WTC11 (cell line): ENCODE results near the gene CCSER1. TPM values are rescaled to one million over a fixed set of nuclear protein-coding genes. Genes with fewer than 3 reads are reported as not detected.

Experiments
- ATAC-seq: fragments of 200-7000 bp; cut with Tn5 transposase; 2 replicates; pipeline ENCODE4 v1.10.0; 2021; ENCODE audit warnings: mild to moderate bottlenecking, moderate library complexity
- CTCF ChIA-PET: fragments of 300-600 bp; sonication (Branson Sonifier 250); formaldehyde crosslinking; loops from one replicate; lab custom pipeline; 2021; ENCODE audit warnings: antibody characterized with exemption; lab: Charles Lee
- POLR2A ChIA-PET: fragments of 350-600 bp; sonication (Branson Sonifier 250); formaldehyde crosslinking; loops from one replicate; lab custom pipeline; 2021; ENCODE audit warnings: antibody characterized with exemption; lab: Charles Lee
- DNase-seq: peaks from one replicate; pipeline ENCODE4 v3.0.0; 2021; ENCODE audit warnings: low spot score
- H3K27ac Mint-ChIP-seq: 2 replicates; pipeline ENCODE4 v1.8.0; 2021; ENCODE audit warnings: mixed read lengths
- H3K27me3 Mint-ChIP-seq: 2 replicates; pipeline ENCODE4 v1.8.0; 2021; ENCODE audit warnings: low read depth, mild to moderate bottlenecking, moderate library complexity, mixed read lengths
- H3K36me3 Mint-ChIP-seq: 2 replicates; pipeline ENCODE4 v1.8.0; 2021; ENCODE audit warnings: mixed read lengths
- H3K4me1 Mint-ChIP-seq: 2 replicates; pipeline ENCODE4 v1.8.0; 2022; ENCODE audit warnings: mixed read lengths
- H3K4me3 Mint-ChIP-seq: 2 replicates; pipeline ENCODE4 v1.8.0; 2021; ENCODE audit warnings: mild to moderate bottlenecking, moderate library complexity, mixed read lengths
- H3K9me3 Mint-ChIP-seq: 2 replicates; pipeline ENCODE4 v1.8.0; 2021; ENCODE audit warnings: mixed read lengths
- CREM ChIP-seq: sonication (generic); formaldehyde crosslinking; IDR thresholded peaks from 2 replicates; pipeline ENCODE4 v1.8.1; 2022; ENCODE audit warnings: mild to moderate bottlenecking, missing genetic modification reagents, moderate library complexity
- FOXK1 ChIP-seq: sonication (generic); formaldehyde crosslinking; IDR thresholded peaks from 2 replicates; pipeline ENCODE4 v1.8.0; 2022; ENCODE audit warnings: mild to moderate bottlenecking, moderate library complexity, missing genetic modification reagents
- IRF1 ChIP-seq: sonication (generic); formaldehyde crosslinking; IDR thresholded peaks from 2 replicates; pipeline ENCODE4 v1.8.0; 2023; ENCODE audit warnings: missing genetic modification reagents
- IRF2 ChIP-seq: sonication (generic); formaldehyde crosslinking; IDR thresholded peaks from 2 replicates; pipeline ENCODE4 v1.8.0; 2022; ENCODE audit warnings: low read depth, missing genetic modification reagents, borderline replicate concordance
- JUN ChIP-seq: sonication (generic); formaldehyde crosslinking; IDR thresholded peaks from 2 replicates; pipeline ENCODE4 v1.8.0; 2023; ENCODE audit warnings: mild to moderate bottlenecking, missing genetic modification reagents
- NFATC4 ChIP-seq: fragments of 250-450 bp; sonication (Bioruptor Pico); IDR thresholded peaks from 2 replicates; pipeline ENCODE4 v1.9.0; 2021; ENCODE audit warnings: mild to moderate bottlenecking
- NFYB ChIP-seq: sonication (generic); formaldehyde crosslinking; conservative IDR thresholded peaks from 2 replicates; pipeline ENCODE4 v1.8.0; 2022; ENCODE audit warnings: low read depth, missing genetic modification reagents
- NR2C2 ChIP-seq: sonication (generic); formaldehyde crosslinking; IDR thresholded peaks from 2 replicates; pipeline ENCODE4 v1.8.0; 2022; ENCODE audit warnings: mild to moderate bottlenecking, missing genetic modification reagents
- PRRX2 ChIP-seq: fragments of 250-450 bp; sonication (Bioruptor Pico); IDR thresholded peaks from 2 replicates; pipeline ENCODE4 v1.8.0; 2021; ENCODE audit warnings: mild to moderate bottlenecking
- RELA ChIP-seq: sonication (generic); formaldehyde crosslinking; IDR thresholded peaks from 2 replicates; pipeline ENCODE4 v1.8.1; 2022; ENCODE audit warnings: missing genetic modification reagents, mild to moderate bottlenecking, borderline replicate concordance
- TCF7 ChIP-seq: sonication (generic); formaldehyde crosslinking; IDR thresholded peaks from 2 replicates; pipeline ENCODE4 v1.8.0; 2022; ENCODE audit warnings: mild to moderate bottlenecking, low read depth, missing genetic modification reagents, moderate library complexity
- ZNF317 ChIP-seq: sonication (generic); formaldehyde crosslinking; IDR thresholded peaks from 2 replicates; pipeline ENCODE4 v1.8.1; 2023; ENCODE audit warnings: low read depth, mild to moderate bottlenecking, moderate library complexity, missing genetic modification reagents, borderline replicate concordance
- ZNF396 ChIP-seq: fragments of 250-450 bp; sonication (Bioruptor Pico); IDR thresholded peaks from 2 replicates; pipeline ENCODE4 v1.8.0; 2021; ENCODE audit warnings: mild to moderate bottlenecking, moderate library complexity, borderline replicate concordance
- ZNF416 ChIP-seq: fragments of 250-450 bp; sonication (Bioruptor Pico); IDR thresholded peaks from 2 replicates; pipeline ENCODE4 v1.9.0; 2021; ENCODE audit warnings: mild to moderate bottlenecking, inconsistent platforms
- total RNA-seq: library from RNA; stranded (reverse); gene quantifications from 3 replicates; pipeline ENCODE4 v1.2.3, GENCODE V29; 2021
- TF ChIP-seq, protein P1 (sequence below): sonication (generic); formaldehyde crosslinking; IDR thresholded peaks from 2 replicates; pipeline ENCODE4 v1.8.1; 2022; ENCODE audit warnings: low read depth, missing genetic modification reagents, borderline replicate concordance
- TF ChIP-seq, protein P2 (sequence below): sonication (generic); formaldehyde crosslinking; IDR thresholded peaks from 2 replicates; pipeline ENCODE4 v1.8.1; 2022; ENCODE audit warnings: mild to moderate bottlenecking, missing genetic modification reagents, moderate library complexity, borderline replicate concordance
- TF ChIP-seq, protein P3 (sequence below): sonication (generic); formaldehyde crosslinking; IDR thresholded peaks from 2 replicates; pipeline ENCODE4 v1.8.0; 2023; ENCODE audit warnings: missing genetic modification reagents, mild to moderate bottlenecking, borderline replicate concordance
- TF ChIP-seq, protein P4 (sequence below): sonication (generic); formaldehyde crosslinking; IDR thresholded peaks from 2 replicates; pipeline ENCODE4 v1.8.1; 2023; ENCODE audit warnings: mild to moderate bottlenecking, missing genetic modification reagents, borderline replicate concordance

Gene CCSER1
- total RNA-seq, 1 experiment from 2014 or later, result 0.87 TPM

DNA sequence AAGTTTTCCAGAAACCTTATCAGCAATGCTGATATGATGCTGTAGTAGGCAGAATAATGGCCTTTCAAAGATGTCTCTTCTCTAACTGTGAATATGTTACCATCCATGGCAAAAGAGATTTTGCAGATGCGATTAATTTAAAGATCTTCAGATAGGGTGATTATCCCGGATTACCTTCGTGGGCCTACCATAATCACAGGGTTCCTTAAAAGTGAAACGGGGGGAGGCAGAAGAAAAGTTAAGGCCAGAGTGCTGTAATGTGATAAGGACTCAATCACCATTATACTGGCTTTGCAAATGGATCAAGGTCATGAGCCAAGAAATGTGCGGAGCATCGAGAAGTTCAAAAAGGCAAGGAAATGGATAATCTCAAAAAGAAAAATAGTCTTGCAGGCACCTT, 459.6 kb downstream of the CCSER1 start:
- TF ChIP-seq, protein P1, sequence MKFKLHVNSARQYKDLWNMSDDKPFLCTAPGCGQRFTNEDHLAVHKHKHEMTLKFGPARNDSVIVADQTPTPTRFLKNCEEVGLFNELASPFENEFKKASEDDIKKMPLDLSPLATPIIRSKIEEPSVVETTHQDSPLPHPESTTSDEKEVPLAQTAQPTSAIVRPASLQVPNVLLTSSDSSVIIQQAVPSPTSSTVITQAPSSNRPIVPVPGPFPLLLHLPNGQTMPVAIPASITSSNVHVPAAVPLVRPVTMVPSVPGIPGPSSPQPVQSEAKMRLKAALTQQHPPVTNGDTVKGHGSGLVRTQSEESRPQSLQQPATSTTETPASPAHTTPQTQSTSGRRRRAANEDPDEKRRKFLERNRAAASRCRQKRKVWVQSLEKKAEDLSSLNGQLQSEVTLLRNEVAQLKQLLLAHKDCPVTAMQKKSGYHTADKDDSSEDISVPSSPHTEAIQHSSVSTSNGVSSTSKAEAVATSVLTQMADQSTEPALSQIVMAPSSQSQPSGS, result no peak
- no peak for TF ChIP-seq ZNF396 (CRISPR knock-in tag)
- no peak for TF ChIP-seq IRF2 (CRISPR knock-in tag)
- no peak for TF ChIP-seq PRRX2
- TF ChIP-seq, protein P2, sequence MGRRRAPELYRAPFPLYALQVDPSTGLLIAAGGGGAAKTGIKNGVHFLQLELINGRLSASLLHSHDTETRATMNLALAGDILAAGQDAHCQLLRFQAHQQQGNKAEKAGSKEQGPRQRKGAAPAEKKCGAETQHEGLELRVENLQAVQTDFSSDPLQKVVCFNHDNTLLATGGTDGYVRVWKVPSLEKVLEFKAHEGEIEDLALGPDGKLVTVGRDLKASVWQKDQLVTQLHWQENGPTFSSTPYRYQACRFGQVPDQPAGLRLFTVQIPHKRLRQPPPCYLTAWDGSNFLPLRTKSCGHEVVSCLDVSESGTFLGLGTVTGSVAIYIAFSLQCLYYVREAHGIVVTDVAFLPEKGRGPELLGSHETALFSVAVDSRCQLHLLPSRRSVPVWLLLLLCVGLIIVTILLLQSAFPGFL (CRISPR knock-in tag), result no peak
- TF ChIP-seq RELA (CRISPR knock-in tag), result no peak
- TF ChIP-seq CREM (CRISPR knock-in tag), result no peak
- TF ChIP-seq NFYB (CRISPR knock-in tag), result no peak
- TF ChIP-seq ZNF416 (CRISPR knock-in tag), result no peak
- no peak for TF ChIP-seq IRF1 (CRISPR knock-in tag)
- TF ChIP-seq NR2C2 (CRISPR knock-in tag), result no peak
- TF ChIP-seq, protein P3, sequence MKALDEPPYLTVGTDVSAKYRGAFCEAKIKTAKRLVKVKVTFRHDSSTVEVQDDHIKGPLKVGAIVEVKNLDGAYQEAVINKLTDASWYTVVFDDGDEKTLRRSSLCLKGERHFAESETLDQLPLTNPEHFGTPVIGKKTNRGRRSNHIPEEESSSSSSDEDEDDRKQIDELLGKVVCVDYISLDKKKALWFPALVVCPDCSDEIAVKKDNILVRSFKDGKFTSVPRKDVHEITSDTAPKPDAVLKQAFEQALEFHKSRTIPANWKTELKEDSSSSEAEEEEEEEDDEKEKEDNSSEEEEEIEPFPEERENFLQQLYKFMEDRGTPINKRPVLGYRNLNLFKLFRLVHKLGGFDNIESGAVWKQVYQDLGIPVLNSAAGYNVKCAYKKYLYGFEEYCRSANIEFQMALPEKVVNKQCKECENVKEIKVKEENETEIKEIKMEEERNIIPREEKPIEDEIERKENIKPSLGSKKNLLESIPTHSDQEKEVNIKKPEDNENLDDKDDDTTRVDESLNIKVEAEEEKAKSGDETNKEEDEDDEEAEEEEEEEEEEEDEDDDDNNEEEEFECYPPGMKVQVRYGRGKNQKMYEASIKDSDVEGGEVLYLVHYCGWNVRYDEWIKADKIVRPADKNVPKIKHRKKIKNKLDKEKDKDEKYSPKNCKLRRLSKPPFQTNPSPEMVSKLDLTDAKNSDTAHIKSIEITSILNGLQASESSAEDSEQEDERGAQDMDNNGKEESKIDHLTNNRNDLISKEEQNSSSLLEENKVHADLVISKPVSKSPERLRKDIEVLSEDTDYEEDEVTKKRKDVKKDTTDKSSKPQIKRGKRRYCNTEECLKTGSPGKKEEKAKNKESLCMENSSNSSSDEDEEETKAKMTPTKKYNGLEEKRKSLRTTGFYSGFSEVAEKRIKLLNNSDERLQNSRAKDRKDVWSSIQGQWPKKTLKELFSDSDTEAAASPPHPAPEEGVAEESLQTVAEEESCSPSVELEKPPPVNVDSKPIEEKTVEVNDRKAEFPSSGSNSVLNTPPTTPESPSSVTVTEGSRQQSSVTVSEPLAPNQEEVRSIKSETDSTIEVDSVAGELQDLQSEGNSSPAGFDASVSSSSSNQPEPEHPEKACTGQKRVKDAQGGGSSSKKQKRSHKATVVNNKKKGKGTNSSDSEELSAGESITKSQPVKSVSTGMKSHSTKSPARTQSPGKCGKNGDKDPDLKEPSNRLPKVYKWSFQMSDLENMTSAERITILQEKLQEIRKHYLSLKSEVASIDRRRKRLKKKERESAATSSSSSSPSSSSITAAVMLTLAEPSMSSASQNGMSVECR, result no peak
- no peak for TF ChIP-seq TCF7 (CRISPR knock-in tag)
- TF ChIP-seq, protein P4, sequence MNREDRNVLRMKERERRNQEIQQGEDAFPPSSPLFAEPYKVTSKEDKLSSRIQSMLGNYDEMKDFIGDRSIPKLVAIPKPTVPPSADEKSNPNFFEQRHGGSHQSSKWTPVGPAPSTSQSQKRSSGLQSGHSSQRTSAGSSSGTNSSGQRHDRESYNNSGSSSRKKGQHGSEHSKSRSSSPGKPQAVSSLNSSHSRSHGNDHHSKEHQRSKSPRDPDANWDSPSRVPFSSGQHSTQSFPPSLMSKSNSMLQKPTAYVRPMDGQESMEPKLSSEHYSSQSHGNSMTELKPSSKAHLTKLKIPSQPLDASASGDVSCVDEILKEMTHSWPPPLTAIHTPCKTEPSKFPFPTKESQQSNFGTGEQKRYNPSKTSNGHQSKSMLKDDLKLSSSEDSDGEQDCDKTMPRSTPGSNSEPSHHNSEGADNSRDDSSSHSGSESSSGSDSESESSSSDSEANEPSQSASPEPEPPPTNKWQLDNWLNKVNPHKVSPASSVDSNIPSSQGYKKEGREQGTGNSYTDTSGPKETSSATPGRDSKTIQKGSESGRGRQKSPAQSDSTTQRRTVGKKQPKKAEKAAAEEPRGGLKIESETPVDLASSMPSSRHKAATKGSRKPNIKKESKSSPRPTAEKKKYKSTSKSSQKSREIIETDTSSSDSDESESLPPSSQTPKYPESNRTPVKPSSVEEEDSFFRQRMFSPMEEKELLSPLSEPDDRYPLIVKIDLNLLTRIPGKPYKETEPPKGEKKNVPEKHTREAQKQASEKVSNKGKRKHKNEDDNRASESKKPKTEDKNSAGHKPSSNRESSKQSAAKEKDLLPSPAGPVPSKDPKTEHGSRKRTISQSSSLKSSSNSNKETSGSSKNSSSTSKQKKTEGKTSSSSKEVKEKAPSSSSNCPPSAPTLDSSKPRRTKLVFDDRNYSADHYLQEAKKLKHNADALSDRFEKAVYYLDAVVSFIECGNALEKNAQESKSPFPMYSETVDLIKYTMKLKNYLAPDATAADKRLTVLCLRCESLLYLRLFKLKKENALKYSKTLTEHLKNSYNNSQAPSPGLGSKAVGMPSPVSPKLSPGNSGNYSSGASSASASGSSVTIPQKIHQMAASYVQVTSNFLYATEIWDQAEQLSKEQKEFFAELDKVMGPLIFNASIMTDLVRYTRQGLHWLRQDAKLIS, result no peak
- TF ChIP-seq NFATC4 (CRISPR knock-in tag), result no peak
- TF ChIP-seq JUN (CRISPR knock-in tag), result no peak
- TF ChIP-seq ZNF317 (CRISPR knock-in tag), result no peak
- TF ChIP-seq FOXK1 (CRISPR knock-in tag), result no peak
- H3K4me3 Mint-ChIP-seq, result no peak overlapping the region
- H3K27me3 Mint-ChIP-seq, result no peaks in the 10 kb centered on the region
- H3K4me1 Mint-ChIP-seq, result peaks cover 13% of the 10 kb centered on the region
- peaks cover 10% of the 10 kb centered on the region for H3K9me3 Mint-ChIP-seq
- H3K36me3 Mint-ChIP-seq, result peaks cover 7% of the 10 kb centered on the region; the same call in 1 of the 2 replicates
- ChIA-PET POLR2A (no interaction called here), CTCF (no interaction called here)
- ATAC-seq, result no peak
- no peak for DNase-seq
- no peak overlapping the region for H3K27ac Mint-ChIP-seq
